HL-60/S4 (cell line): ENCODE data around the gene SNHG17.

Experiments used
- in situ Hi-C: fragments of 300-500 bp; cut with MboI; formaldehyde crosslinking; loops from 2 replicates; pipeline ENCODE4 v1.14.3; 2022; ENCODE audit warnings: low sequenced_read_pairs

The SNHG17 gene

DNA sequence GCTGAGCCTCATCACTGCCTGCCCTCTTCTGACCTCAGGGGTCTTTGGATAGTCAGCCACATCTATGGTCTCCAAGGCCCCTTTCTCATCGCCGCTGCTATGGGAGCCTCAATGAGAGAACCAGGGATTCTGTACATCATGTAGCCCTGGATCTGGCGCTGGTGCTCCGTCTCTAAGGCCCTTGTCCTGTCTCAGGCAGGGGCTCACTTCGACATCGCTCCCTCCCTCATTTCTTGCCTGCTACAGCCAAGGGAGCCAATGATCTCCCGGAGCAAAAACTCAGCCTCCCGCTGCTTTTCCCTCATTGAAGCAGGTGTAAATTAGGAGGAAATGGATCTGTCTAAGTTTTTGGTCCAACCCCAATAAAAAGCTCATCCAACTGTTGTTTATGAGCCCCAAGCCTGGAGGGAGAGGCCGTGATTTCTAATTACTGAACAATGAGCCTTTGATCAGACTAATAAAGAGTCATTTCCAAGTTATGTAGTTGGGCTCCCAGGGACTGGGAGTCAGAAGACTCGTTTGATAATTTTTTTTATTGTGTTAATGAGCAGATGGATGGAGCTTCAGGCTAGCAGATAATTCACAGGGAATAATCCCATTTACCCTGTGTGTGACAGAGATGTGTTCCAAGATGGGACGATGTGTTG, 58.0 kb downstream of the SNHG17 start:
- in situ Hi-C loops = no loop called here

DNA sequence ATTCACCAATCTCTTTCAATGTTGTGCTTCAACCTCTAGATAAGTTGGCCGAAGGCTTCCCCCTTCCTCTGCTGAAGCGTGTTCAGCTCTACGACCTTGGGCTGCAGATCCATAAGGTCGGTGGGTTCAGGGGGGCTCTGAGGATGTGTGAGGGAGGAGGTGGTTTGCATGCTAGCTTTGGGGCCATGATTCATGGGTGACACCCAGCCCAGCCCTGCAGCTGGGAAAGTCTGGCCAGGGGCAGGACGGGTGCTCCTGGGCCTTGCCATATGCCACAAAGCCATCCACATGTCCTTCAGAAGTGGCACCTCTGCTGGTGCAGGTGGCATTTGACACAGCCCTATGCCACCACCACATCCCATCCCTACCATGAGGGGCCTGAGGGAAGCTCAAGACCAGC, 61.2 kb downstream of the SNHG17 start:
- in situ Hi-C loops = no loop called here

DNA sequence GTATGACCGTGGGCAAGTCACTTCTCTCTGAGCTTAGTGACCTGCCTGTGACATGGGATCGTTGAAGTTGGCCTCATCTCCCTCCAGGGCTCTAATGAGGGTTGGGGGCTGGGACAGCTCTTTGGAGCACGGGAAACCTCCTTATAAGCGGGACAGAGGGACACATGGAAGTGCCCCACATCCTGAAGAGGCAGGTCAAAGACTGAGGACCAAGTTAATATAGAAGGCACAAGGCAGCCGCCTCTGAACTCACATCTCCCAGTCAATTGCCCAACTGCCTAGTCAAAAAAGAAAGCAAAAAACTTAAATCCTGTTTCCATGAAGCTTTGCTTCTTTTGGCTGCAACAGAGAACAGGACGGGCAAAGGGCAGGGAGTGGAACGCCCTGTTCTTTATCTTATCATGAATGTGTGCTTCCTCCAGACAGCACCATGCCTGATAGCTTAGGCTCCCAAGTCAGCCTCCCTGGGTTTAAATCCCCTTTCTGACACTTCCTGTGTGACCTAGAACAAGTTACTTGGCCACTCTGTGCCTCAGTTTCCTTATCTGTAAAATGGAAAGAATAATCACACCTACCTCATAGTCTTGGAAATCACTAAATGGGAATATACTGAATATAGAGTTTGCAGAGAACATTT, 61.8 kb downstream of the SNHG17 start:
- in situ Hi-C loops = no loop called here

DNA sequence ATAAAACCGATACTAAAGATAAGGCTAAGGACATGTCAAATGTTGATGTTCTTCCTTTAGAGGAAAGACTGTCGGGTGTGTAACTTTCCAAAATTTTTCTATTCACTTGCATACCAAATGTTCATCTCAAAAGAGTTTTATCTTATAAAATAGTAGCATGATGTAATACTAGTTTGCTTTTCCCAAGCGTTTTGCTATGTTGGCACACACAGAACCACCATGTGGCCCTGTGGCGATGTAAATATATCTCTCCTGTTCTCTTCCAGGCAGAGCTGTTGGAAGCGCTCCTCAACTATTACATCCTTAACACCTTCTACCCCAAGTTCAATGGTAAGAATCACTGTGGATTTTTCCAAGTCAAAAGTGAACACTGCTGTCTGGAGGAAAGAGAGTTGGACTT, 62.3 kb downstream of the SNHG17 start:
- in situ Hi-C loops = no loop called here
